Ovary (tissue), 3 donors: ENCODE results near the gene ROBO1.

Source experiments
- EP300 ChIP-seq: sonication (generic); formaldehyde crosslinking; IDR thresholded peaks from one replicate; pipeline ENCODE4 v1.6.1; 2017; ENCODE audit warnings: antibody characterized with exemption
- POLR2A ChIP-seq: fragments of 450-650 bp; IDR thresholded peaks from one replicate; pipeline ENCODE4 v1.6.1; 2017; ENCODE audit warnings: antibody characterized with exemption, mild to moderate bottlenecking, moderate library complexity
- TF ChIP-seq, protein P1 (sequence below), 3 donors: fragments of 450-650 bp in 2 of 3; fragments of 200-600 bp in 1 of 3; IDR thresholded peaks; one replicate each; pipeline versions ENCODE4 v1.5.1 to v1.8.0; 2016 to 2022; ENCODE audit warnings: antibody characterized with exemption in 3 of 3, mild to moderate bottlenecking in 1 of 3
- donor health status: DM: no; HTN: no; CAD: no.

DNA sequence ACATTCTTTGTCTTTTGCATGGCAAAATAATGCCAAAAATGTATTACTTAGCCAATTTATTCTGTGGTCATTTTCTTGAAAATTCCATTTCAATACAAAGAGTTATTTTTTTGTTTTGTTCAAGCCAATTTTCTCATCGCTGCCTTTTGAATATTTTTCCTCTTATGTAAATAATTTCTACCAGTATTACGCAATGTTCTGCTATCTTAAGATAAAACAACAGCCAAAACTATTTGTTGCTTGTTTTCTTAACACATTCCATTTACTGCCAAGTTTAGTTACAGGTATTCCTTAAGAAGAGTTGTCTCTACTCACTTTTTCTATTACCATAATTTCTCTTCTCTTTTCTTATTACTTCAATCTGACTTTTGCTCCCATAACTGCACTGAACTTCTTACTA, 163.1 kb downstream of the ROBO1 start:
- TF ChIP-seq, protein P1, sequence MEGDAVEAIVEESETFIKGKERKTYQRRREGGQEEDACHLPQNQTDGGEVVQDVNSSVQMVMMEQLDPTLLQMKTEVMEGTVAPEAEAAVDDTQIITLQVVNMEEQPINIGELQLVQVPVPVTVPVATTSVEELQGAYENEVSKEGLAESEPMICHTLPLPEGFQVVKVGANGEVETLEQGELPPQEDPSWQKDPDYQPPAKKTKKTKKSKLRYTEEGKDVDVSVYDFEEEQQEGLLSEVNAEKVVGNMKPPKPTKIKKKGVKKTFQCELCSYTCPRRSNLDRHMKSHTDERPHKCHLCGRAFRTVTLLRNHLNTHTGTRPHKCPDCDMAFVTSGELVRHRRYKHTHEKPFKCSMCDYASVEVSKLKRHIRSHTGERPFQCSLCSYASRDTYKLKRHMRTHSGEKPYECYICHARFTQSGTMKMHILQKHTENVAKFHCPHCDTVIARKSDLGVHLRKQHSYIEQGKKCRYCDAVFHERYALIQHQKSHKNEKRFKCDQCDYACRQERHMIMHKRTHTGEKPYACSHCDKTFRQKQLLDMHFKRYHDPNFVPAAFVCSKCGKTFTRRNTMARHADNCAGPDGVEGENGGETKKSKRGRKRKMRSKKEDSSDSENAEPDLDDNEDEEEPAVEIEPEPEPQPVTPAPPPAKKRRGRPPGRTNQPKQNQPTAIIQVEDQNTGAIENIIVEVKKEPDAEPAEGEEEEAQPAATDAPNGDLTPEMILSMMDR (IDR thresholded peaks at IDR 0.05) = no peak
- TF ChIP-seq EP300 (no peak), POLR2A (no peak)
